GM19455 (cell line): ENCODE data around the gene CACNB4.
A peak's percentile ranks its signal among the peaks of the same experiment; 100 is the strongest.

Experiments used
- ATAC-seq: cut with Tn5 transposase; IDR thresholded peaks from one replicate; pipeline ENCODE4 v1.9.1; 2021; ENCODE audit not compliant: unreplicated experiment

Gene CACNB4

DNA sequence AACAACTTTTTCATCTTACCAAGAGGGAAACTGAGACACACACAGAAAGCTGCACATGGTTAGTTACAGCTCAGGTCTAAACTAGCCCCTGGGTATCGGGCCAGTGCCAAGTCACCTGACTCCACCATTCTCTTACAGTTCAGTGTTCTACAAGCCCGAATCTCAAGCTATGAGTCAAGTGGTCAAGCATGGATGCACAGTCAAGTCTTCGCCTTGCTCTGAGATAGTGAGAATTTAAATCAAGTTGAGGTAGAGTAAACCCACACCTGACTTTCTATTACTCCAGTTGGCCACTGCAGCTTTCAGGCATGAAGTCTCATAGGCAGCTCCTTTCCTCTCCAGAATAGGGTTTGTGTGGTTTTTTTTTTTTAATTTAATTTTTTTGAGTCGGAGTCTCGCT, 236.1 kb downstream of the CACNB4 start:
- ATAC-seq = peak; percentile 99

- no peak for ATAC-seq
These were observed 237.7 kb downstream of the CACNB4 start for GRCh38 chr2:151861174-151861573.

GRCh38 chr2:151860613-151861146, 238.2 kb downstream of the CACNB4 start:
- no peak for ATAC-seq

- ATAC-seq = no peak
These were observed 238.6 kb downstream of the CACNB4 start for GRCh38 chr2:151860210-151860609.

- ATAC-seq = no peak
These were observed 241.2 kb downstream of the CACNB4 start for GRCh38 chr2:151857650-151858049.

DNA sequence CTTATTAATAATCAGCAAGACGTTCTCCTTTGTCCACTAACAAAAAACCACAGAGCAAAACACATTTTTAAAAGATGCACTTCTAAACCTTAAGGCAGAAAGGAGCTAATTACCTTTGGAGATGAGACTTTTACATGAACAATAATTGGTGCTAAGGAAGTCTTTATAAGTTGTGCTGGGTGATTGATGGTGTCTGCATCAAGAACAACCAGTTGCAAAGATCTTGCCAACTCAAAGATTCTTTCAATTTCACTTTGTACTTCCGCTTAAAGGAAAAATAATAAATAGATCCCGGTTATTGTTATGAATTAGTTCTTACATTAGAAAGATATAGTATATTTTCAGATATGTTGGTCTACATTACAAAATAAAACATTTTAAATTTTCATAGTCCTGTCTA, 243.7 kb downstream of the CACNB4 start:
- ATAC-seq = no peak

DNA sequence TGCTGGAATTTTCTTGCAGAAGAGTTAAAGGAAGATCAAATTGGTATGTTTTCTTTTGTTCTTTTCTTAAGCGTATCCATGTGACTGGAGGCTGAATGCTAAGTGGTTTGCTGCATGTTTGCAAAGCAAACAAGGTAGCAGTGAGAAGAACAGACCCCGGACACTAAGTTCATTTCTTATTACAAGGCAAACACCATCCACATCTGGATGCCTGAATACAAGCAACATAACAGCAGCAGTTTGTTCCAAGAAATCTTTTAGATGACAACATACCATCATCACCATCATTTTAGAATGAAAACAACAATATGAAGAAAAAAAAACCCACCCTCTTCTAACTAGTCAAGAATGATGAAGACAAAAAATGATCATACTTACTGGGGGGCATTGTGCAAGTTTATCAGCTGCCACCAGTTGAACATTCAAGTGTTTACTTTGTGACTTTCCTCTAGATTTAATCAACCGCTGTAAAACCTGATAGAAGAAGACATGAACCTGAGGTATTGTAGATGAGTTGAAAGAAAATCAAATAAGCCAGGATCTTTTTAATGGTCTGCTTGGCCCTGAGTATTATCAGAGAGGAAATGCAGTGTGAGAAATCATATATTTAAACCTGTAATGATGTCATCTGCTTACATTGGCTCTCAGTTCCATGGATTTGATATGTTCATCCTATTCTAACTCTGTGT, 245.6 kb downstream of the CACNB4 start:
- no peak for ATAC-seq

- no peak for ATAC-seq
These were observed 246.4 kb downstream of the CACNB4 start for GRCh38 chr2:151852260-151853069.

- no peak for ATAC-seq
These were observed 247.1 kb downstream of the CACNB4 start for GRCh38 chr2:151851761-151852160.

DNA sequence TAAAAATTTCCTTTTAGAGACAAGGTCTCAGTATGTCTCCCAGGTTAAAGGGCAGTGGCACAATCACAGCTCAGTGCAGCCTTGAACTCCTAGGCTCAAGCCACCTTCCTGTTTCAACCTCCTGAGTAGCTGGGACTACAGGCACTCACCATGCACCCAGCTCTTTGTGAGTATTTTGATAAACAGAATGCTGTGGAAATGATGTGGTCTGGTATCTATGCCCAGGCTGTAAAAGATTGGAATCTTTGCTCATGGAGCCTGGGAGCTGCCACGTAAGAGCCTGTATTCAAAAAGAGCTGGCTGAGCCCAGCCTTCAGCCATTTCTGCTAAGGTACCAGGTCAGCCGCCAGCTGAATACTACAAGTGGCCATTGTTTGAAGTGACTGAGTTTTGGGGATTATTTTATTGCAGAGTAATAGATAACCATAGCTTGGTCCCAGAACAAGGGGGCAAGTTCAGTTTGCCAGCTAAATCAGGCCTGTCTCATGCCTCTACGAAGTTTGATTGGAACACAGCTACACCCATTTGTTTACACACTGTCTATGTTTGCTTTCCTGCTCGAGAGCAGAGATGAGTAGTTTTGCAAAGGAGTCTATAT, 249.3 kb downstream of the CACNB4 start:
- ATAC-seq = no peak

- no peak for ATAC-seq
These were observed 253.0 kb downstream of the CACNB4 start for GRCh38 chr2:151845884-151846283.

DNA sequence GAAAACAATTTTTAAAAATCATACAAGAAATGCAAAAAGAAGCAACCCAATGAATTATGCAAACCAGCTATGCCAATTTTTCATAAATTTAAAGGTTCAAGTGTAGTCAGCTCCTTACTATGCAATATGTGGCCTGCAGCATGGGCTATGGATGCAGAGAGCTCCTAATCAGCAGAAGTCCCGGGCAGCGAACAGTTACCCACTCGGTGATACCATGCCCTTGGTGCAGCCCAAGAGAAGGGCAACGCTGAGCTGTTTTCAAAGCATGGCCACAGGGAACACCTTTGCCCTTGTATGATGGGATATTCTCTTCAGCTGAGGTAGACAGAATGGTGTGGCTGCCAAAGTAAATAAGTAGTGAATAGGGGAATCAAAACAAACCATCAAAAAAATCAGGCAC, 253.4 kb downstream of the CACNB4 start:
- ATAC-seq = no peak

DNA sequence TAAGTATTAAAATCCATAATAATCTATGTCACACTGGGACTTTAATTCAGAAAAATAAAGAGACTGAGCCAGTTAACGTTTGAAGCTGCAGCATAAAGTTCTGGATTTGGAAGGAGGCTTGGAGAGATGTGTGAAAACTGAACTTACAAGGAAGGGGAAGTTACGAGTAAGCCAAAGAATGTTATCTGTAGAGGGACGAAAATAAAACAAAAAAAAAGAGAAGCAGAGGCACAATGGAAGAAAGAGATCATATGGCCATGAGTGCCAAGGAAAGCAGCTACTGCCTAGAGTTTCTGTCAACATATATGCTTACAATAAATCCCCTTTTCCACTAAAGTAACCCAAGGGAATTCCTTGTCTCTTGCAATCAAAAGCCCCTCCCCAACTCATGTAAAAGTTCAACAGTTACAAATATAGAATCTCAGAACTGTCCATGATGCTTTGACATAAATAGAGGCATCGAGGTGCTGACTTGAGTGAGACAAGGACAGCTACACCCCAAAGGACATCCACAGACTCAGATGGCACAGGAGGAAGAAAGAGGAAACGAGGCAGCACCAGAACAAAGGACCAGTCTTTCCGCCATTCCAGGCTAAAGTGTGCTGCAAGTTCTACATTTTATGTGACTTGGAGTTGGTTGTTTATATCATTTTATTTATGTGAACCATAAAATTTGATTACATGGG, 254.5 kb downstream of the CACNB4 start:
- no peak for ATAC-seq

- ATAC-seq = no peak
These were observed 255.2 kb downstream of the CACNB4 start for GRCh38 chr2:151843691-151844061.

DNA sequence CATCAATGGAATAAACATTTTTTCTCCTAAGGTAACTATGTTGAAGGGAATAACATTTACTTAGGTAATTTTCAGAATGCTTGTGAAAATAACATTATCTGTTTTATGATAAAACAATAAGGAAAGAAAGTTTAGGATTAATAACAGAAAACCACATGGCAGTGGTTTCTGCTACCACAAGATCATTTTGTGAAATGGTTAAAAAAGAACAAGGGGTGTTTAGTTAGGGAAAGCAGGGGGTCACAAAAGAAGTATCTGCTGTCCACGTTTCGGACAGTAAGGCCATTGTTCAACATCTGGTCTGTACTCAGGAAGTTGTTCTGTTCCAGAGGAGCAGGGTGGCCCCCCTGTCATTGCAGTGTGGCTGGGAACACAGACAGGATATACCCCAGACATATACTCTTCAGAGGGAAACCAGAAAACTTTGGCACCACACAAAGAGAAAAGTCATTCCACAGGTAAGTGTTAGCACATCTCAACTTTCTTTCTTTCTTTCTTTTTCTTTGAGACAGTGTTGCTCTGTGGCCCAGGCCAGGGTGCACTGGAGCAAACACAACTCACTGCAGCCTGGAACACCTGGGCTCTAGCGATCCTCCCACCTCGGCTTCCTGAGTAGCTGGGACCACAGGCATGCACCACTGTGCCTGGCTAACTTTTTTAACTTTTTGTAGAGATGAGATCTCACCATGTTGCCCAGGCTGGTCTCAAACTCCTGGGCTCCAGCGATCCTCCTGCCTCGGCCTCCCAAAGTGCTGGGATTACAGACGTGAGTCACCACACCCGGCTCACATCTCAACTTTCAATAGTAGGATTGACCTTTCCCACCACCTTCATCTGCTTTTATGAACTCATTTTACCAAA, 255.8 kb downstream of the CACNB4 start:
- ATAC-seq = peak; percentile 34

- no peak for ATAC-seq
These were observed 257.8 kb downstream of the CACNB4 start for GRCh38 chr2:151841047-151841424.

DNA sequence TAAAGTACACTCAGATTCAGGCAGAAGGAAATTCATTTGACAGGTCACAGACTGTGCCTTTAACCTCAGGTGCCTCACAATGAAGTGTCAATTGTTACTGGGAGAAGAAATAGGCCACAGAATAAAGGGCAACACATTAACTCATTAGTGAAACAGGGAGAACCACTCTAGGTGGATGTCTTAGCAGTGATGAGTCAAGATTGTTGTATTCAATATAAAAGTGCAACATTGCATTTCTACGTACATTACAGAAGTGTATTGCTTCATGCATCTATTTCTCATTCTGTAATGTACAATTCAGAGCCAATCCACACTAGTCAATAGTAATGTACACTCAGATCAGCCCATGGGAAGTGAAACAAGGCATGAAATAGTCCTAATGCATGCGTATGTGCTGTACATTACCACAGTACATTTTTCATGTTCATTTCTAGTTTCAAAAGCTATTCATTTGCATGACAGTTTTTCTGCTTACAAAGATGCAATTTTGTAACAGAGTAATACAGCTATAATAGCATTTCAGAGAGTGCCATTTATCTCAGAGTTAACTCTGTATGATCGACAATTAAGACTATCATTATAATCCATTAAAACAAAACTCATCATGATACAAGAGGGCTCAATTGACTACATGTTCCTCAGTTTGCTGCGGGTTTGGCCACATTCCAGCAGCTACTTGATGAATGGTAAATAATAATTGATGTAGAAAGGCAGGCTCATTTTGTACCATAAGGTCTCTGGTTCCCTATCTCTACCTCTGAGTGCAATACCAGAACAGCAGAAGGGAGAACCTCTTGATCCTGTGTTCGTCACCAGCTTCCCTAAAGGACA, 258.4 kb downstream of the CACNB4 start:
- peak; percentile 98 for ATAC-seq

DNA sequence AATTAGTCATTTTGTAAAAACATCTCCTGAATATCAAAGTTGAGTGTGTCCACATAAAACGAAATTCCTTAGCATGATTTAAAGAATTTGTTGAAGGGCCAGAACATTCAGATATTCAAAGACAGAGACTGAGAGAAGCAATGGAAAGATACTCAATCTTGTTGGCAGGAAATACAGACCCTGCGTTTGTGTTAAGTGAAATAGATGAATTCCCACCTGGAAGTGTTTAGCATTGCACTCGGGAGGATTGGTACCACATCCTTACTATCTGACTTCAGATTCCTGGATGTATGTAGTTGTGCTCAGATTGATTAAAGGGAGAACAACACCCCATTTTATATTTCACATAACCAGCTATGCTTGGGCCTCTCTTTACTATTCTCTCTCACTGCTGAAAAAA, 260.9 kb downstream of the CACNB4 start:
- ATAC-seq = no peak

GRCh38 chr2:151833984-151834383, 264.9 kb downstream of the CACNB4 start:
- ATAC-seq = peak; percentile 54

GRCh38 chr2:151830961-151831360, 267.9 kb downstream of the CACNB4 start:
- ATAC-seq = no peak
